SKM-1 treated with dmso at 0.1 percent for 144 hours (cell line): ENCODE measurements around the gene NPIPB6.

Source experiments
- DNase-seq: peaks from one replicate; lab custom pipeline; 2025; ENCODE audit not compliant: unreplicated experiment; lab: John Stamatoyannopoulos, UW

Gene NPIPB6

DNA sequence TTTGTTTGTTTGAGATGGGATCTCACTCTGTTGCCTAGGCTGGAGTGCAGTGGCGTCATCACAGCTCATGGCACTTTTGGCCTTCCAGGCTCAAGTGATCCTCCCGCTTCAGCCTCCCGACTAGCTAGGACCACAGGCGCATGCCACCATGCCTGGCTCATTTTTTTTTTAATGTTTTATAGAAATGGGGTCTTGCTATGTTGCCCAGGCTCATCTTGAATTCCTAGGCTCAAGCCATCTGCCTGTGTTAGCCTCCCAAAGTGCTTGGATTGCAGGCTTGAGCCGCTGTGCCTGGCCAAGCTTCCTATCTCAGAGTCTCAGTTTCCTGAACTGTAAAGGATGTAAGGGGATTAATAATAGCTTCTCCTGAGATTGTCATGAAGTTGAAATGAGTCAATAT is 63.0 kb downstream of the NPIPB6 start:
- DNase-seq, result no peak

- DNase-seq, result no peak
Observed at GRCh38 chr16:28298511-28298878, 64.8 kb downstream of the NPIPB6 start.

- no peak for DNase-seq
Observed at GRCh38 chr16:28297784-28298510, 65.4 kb downstream of the NPIPB6 start.

DNA sequence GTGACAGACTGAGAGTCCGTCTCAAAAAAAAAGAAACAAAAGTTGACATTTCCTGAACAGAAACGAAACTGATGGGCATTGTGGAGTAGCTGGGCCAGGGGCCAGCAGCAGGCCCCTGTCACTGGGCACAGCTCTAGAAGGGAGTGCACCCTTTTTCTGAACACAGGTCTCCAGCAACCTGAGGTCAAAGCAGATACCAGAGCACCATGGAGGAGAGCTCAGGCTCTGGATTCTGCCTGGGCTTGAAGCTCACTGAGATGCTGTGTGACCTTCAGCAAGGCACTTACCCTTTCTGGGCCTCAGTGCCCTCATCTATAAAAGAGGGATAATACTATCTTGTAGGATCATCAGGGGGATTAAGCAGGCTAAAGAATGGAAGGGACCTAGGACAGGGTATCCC is 66.0 kb downstream of the NPIPB6 start:
- DNase-seq, result no peak

DNA sequence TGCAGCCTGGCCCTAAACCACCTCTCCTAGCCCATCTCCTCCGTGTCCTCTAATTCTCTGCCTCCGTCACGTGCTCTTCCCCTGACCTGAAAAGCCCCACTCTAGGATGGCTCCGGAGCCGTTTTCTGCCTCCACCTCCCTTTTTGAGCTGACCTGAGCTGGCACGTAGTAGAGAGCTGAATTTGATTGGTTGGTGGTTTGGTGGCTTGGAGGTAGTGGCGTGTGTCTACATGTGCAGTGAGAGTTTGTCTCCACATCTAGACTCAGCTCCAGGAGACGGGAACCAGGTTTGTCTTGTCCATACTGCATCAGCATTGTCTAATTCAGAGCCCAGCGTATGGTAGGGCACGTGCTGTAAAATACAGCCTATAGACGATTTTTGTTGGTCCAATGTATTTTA is 68.0 kb downstream of the NPIPB6 start:
- DNase-seq, result no peak

DNA sequence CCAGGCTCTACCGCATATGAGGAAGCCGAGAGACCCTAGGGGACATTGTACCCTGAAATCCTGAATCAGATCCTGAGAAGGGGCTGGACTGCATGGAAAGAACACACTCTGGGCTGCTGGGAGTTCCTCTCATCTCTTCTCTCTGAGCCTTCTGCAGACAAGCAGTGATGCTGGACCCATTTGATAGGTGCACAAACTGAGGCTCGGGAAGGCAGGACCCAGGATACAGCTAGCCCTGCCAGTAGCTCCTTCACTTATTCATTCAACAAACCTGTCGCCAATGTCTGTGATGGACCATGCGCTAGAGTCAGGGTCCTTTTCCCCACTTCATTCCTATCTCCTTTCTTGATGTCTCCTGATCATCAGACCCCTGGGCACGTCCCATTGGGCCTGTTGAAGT is 69.1 kb downstream of the NPIPB6 start:
- no peak for DNase-seq

GRCh38 chr16:28293601-28293960 is 69.7 kb downstream of the NPIPB6 start:
- no peak for DNase-seq

DNA sequence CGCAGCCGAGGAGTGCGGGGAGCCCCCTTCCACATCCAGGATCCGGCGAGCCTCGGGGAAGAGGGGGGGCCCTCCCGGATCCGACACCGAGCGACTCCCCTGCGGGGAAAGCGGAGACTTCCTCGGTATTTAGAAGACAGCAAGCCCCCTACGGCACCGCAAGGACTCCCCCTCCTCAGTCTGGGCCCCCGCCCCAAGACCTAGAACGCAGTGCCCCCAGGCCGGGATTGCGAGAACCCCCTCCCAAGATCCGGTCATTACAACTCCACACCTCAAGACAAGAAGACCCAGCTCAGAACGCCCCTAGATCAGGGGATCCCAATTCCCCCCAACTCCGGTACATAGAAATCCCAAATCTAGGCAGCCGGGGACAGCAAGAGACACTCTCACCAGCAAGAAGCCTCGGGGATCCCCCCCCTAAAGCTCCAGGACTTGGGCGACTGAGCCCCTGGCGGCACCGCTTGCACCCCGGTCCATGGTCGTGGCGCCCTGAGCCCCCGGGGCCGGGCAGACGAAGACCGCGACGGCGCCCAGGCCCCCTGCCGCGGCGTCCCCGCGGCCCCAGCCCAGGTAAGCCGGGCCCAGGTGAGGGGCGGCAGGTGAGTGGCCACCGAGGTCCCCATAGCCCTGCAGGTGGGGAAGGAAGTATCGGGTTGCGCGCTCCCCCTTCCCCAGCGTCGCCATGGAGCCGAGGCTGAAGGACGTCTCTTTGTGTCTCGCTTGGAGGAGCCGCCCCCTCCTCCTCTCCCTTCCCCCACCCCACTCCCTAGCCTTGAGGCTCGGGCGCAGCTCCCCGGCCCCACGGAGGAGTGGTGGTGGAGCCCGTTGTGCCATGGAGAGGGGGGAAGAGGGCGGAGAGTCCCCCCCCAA is 70.3 kb downstream of the NPIPB6 start:
- DNase-seq, result no peak
